NB4 (cell line): ENCODE data around the gene OSBP2.

Source experiments
- DNase-seq: peaks from one replicate; pipeline ENCODE4 v3.0.0; 2010; ENCODE audit warnings: low read depth
- H3K4me3 ChIP-seq: one replicate; pipeline ENCODE4 v1.5.1; 2011; ENCODE audit warnings: mild to moderate bottlenecking, low read depth, low read length, moderate library complexity
- CTCF ChIP-seq: IDR thresholded peaks from one replicate; pipeline ENCODE4 v1.5.1; 2012; ENCODE audit warnings: low read depth, low read length
- MAX ChIP-seq: IDR thresholded peaks from 2 replicates; pipeline ENCODE4 v1.6.1; 2011; ENCODE audit warnings: low read depth, low read length
- MYC ChIP-seq: IDR thresholded peaks from 2 replicates; pipeline ENCODE4 v1.6.1; 2011; ENCODE audit warnings: low read depth, low read length
- POLR2A ChIP-seq: IDR thresholded peaks from 2 replicates; pipeline ENCODE4 v1.6.1; 2011; ENCODE audit warnings: mild to moderate bottlenecking; ENCODE audit not compliant: insufficient read length; ENCODE audit errors: extremely low read depth

The OSBP2 gene

GRCh38 chr22:30744224-30744623, 49.5 kb downstream of the OSBP2 start:
- no peak overlapping the region for H3K4me3 ChIP-seq
- TF ChIP-seq POLR2A (no peak), MYC (no peak), CTCF (no peak), MAX (no peak)
- no peak for DNase-seq

GRCh38 chr22:30747493-30747892, 52.8 kb downstream of the OSBP2 start:
- TF ChIP-seq POLR2A: no peak
- no peak for TF ChIP-seq MYC
- no peak for TF ChIP-seq CTCF
- no peak for TF ChIP-seq MAX
- no peak for DNase-seq
- H3K4me3 ChIP-seq: no peak overlapping the region

GRCh38 chr22:30749272-30749671, 54.6 kb downstream of the OSBP2 start:
- TF ChIP-seq MYC (no peak), POLR2A (no peak), MAX (no peak), CTCF (no peak)
- DNase-seq: no peak
- H3K4me3 ChIP-seq: no peak overlapping the region

GRCh38 chr22:30749849-30750248, 55.2 kb downstream of the OSBP2 start:
- TF ChIP-seq MAX (no peak), POLR2A (no peak), CTCF (no peak)
- DNase-seq: no peak
- H3K4me3 ChIP-seq: no peak overlapping the region

GRCh38 chr22:30751529-30751928, 56.9 kb downstream of the OSBP2 start:
- no peak overlapping the region for H3K4me3 ChIP-seq
- no peak for DNase-seq
- no peak for TF ChIP-seq CTCF
- no peak for TF ChIP-seq POLR2A
- TF ChIP-seq MAX: no peak
- TF ChIP-seq MYC: no peak

GRCh38 chr22:30752771-30753170, 58.1 kb downstream of the OSBP2 start:
- DNase-seq: no peak
- TF ChIP-seq POLR2A (no peak), MAX (no peak), CTCF (no peak), MYC (no peak)
- H3K4me3 ChIP-seq: no peak overlapping the region
